SK-N-SH (cell line): ENCODE measurements around the gene SERPINB10.

ENCODE experiments used
- EP300 ChIP-seq, 2 experiments: IDR thresholded peaks; 2 replicates each; pipeline versions ENCODE4 v1.4.0 to v1.6.1; 2012; ENCODE audit warnings: borderline replicate concordance in 1 of 2, low read depth in 1 of 2, low read length in 1 of 2
- EZH2phosphoT487 ChIP-seq: fragments of 200-600 bp; sonication (generic); IDR thresholded peaks from 2 replicates; pipeline ENCODE4 v1.6.1; 2017; ENCODE audit warnings: low read depth, mixed run types, mild to moderate bottlenecking, antibody characterized with exemption, moderate library complexity, borderline replicate concordance
- NRF1 ChIP-seq: IDR thresholded peaks from 2 replicates; pipeline ENCODE4 v1.6.1; 2012; ENCODE audit warnings: low read depth, mild to moderate bottlenecking, low read length
- POLR2AphosphoS5 ChIP-seq: IDR thresholded peaks from 2 replicates; pipeline ENCODE4 v1.6.1; 2012; ENCODE audit warnings: low read depth, low read length
- RAD21 ChIP-seq: IDR thresholded peaks from 2 replicates; pipeline ENCODE4 v1.6.1; 2012; ENCODE audit warnings: mild to moderate bottlenecking, low read length
- TF ChIP-seq, protein P1 (sequence below): fragments of 200-600 bp; sonication (generic); IDR thresholded peaks from 2 replicates; pipeline ENCODE4 v1.6.1; 2017; ENCODE audit warnings: antibody characterized with exemption, mild to moderate bottlenecking, moderate library complexity

DNA sequence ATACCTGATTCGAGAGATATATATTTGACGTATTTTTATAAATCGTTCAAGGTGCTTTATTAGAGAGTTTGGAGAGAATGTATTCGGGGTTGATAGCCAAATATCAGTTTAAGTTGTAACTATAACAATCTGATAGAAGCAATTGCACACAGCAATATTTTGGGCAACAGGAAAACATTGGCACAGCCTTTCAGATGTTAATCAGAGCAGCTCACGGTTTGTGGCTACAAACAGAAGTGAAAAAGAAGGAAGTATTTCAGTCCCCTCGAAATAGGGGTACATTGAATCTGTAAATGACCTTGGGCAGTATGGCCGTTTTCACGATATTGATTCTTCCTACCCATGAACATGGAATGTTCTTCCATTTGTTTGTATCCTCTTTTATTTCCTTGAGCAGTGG, 20.6 kb downstream of the SERPINB10 start:
- no peak for TF ChIP-seq RAD21
- no peak for TF ChIP-seq POLR2AphosphoS5
- no peak for TF ChIP-seq EP300 (IDR thresholded peaks at IDR 0.05; ENCODE audit: borderline replicate concordance in 1 of 2, low read depth in 1 of 2, low read length in 1 of 2)
- TF ChIP-seq, protein P1, sequence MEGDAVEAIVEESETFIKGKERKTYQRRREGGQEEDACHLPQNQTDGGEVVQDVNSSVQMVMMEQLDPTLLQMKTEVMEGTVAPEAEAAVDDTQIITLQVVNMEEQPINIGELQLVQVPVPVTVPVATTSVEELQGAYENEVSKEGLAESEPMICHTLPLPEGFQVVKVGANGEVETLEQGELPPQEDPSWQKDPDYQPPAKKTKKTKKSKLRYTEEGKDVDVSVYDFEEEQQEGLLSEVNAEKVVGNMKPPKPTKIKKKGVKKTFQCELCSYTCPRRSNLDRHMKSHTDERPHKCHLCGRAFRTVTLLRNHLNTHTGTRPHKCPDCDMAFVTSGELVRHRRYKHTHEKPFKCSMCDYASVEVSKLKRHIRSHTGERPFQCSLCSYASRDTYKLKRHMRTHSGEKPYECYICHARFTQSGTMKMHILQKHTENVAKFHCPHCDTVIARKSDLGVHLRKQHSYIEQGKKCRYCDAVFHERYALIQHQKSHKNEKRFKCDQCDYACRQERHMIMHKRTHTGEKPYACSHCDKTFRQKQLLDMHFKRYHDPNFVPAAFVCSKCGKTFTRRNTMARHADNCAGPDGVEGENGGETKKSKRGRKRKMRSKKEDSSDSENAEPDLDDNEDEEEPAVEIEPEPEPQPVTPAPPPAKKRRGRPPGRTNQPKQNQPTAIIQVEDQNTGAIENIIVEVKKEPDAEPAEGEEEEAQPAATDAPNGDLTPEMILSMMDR: no peak
- no peak for TF ChIP-seq EZH2phosphoT487
- TF ChIP-seq NRF1: no peak
